Neuronal stem cell (in vitro differentiated cells): Measurements from ENCODE around the gene LMO2.

Experiments used
- DNase-seq: peaks from one replicate; pipeline ENCODE4 v3.0.0-alpha.2; 2013; ENCODE audit warnings: low spot score
- H2AFZ ChIP-seq: one replicate; pipeline ENCODE4 v1.6.1; 2013; ENCODE audit warnings: mild to moderate bottlenecking, low read length, inconsistent platforms
- H2AK5ac ChIP-seq: 2 replicates; pipeline ENCODE4 v1.6.1; 2013; ENCODE audit warnings: low read depth, mild to moderate bottlenecking, inconsistent platforms, low read length, moderate library complexity, mixed read lengths
- H2BK120ac ChIP-seq: 2 replicates; pipeline ENCODE4 v1.6.1; 2013; ENCODE audit warnings: low read depth, mild to moderate bottlenecking, inconsistent platforms, low read length, moderate library complexity, mixed read lengths
- H2BK12ac ChIP-seq: one replicate; pipeline ENCODE4 v1.6.1; 2013; ENCODE audit warnings: low read length, inconsistent platforms
- H2BK15ac ChIP-seq: 2 replicates; pipeline ENCODE4 v1.6.1; 2013; ENCODE audit warnings: mild to moderate bottlenecking, low read length, inconsistent platforms, mixed read lengths
- H2BK5ac ChIP-seq: one replicate; pipeline ENCODE4 v1.6.1; 2013; ENCODE audit warnings: inconsistent platforms, mild to moderate bottlenecking, low read length, moderate library complexity
- H3K14ac ChIP-seq: one replicate; pipeline ENCODE4 v1.6.1; 2013; ENCODE audit warnings: low read length, inconsistent platforms
- H3K18ac ChIP-seq: 2 replicates; pipeline ENCODE4 v1.6.1; 2013; ENCODE audit warnings: low read length, inconsistent platforms
- H3K23ac ChIP-seq: 2 replicates; pipeline ENCODE4 v1.6.1; 2013; ENCODE audit warnings: low read depth, mild to moderate bottlenecking, mixed read lengths, low read length, inconsistent platforms; ENCODE audit not compliant: poor library complexity
- H3K27ac ChIP-seq: replicated peaks from 3 replicates; pipeline ENCODE4 v1.5.1; 2013; ENCODE audit warnings: low read length, inconsistent platforms
- H3K27me3 ChIP-seq, 3 experiments: 2 replicates each; pipeline ENCODE4 v1.6.1; 2013; ENCODE audit warnings: low read length in 3 of 3, mild to moderate bottlenecking in 2 of 3, inconsistent platforms in 1 of 3, low read depth in 1 of 3, mixed read lengths in 1 of 3, moderate library complexity in 1 of 3; ENCODE audit not compliant: control insufficient read depth in 3 of 3, insufficient read depth in 3 of 3
- H3K36me3 ChIP-seq, 2 donors: replicated peaks in 1 of 2; 2 replicates each; pipeline ENCODE4 v1.6.1; 2013; ENCODE audit warnings: low read length in 2 of 2; ENCODE audit not compliant: control insufficient read depth in 2 of 2, insufficient read depth in 2 of 2
- H3K4ac ChIP-seq: 2 replicates; pipeline ENCODE4 v1.6.1; 2013; ENCODE audit warnings: inconsistent platforms, mild to moderate bottlenecking, low read length, moderate library complexity
- H3K4me1 ChIP-seq, 2 donors: 1 replicate in 1 of 2; 2 replicates in 1 of 2; pipeline ENCODE4 v1.6.1; 2013; ENCODE audit warnings: low read length in 2 of 2, low read depth in 1 of 2; ENCODE audit not compliant: control insufficient read depth in 2 of 2, insufficient read depth in 1 of 2
- H3K4me2 ChIP-seq: one replicate; pipeline ENCODE4 v1.6.1; 2013; ENCODE audit warnings: mild to moderate bottlenecking, low read length, inconsistent platforms; ENCODE audit not compliant: insufficient read depth, poor library complexity, severe bottlenecking
- H3K4me3 ChIP-seq, 2 donors: 2 replicates each; pipeline ENCODE4 v1.5.1; 2013; ENCODE audit warnings: low read length in 2 of 2, mild to moderate bottlenecking in 2 of 2, inconsistent platforms in 1 of 2, moderate library complexity in 1 of 2
- H3K79me1 ChIP-seq: one replicate; pipeline ENCODE4 v1.6.1; 2013; ENCODE audit warnings: low read depth, mild to moderate bottlenecking, inconsistent platforms, low read length, moderate library complexity
- H3K9ac ChIP-seq: one replicate; pipeline ENCODE4 v1.6.1; 2013; ENCODE audit warnings: mild to moderate bottlenecking, low read depth, low read length, inconsistent platforms; ENCODE audit not compliant: poor library complexity
- H3K9me3 ChIP-seq, 2 donors: replicated peaks in 1 of 2; 2 replicates each; pipeline versions ENCODE3 to v1.6.1; 2013; ENCODE audit warnings: low read length in 2 of 2, mild to moderate bottlenecking in 2 of 2, inconsistent platforms in 1 of 2, low read depth in 1 of 2, mixed read lengths in 1 of 2, moderate library complexity in 1 of 2; ENCODE audit not compliant: control insufficient read depth in 2 of 2, insufficient read depth in 1 of 2
- H4K8ac ChIP-seq: one replicate; pipeline ENCODE4 v1.6.1; 2013; ENCODE audit warnings: low read depth, mild to moderate bottlenecking, inconsistent platforms, low read length, moderate library complexity
- H4K91ac ChIP-seq: one replicate; pipeline ENCODE4 v1.6.1; 2013; ENCODE audit warnings: low read length, low read depth, mild to moderate bottlenecking, inconsistent platforms; ENCODE audit not compliant: poor library complexity
- WGBS, 2 donors: extraction: QIAGEN DNeasy Blood & Tissue Kit; methylation state at CpG; one replicate each; pipeline ENCODE4 v1.1.7; 2013; ENCODE audit warnings: missing lambda C conversion rate in 2 of 2, mixed read lengths in 1 of 2; ENCODE audit not compliant: insufficient read length in 2 of 2, insufficient replicate concordance in 1 of 2; ENCODE audit errors: extremely low coverage in 2 of 2; 5-methylcytosine and 5-hydroxymethylcytosine counted together

The LMO2 gene

DNA sequence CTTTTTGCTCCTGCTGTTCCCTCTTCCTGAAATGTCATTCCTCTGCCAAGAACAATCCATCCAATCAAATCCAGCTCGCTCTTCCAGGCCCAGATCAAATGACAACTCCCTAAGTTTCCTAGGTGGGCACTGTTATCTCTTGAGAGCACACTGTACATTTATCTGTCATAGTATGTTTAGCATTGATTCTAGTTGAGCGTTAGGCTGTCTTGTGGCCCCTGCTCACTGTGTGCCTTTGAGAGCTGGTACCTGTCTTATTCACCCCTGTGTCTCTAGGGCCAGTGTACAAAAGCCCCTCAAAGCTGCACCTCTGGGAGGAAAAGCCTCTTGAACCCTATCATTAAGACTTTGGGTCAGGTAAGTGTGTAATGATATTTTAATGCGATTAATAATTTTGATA lies 7.1 kb upstream of the LMO2 start:
- Histone ChIP-seq H4K8ac (no peak overlapping the region), H3K79me1 (no peaks in the 10 kb centered on the region), H3K27me3 (peaks cover 0 to 29% (median 0%) of the 10 kb centered on the region in 3 experiments), H3K18ac (no peak overlapping the region), H3K36me3 (no peaks in the 10 kb centered on the region), H4K91ac (no peak overlapping the region), H2AK5ac (no peak overlapping the region), H2BK12ac (no peak overlapping the region), H3K4me2 (no peak overlapping the region), H2BK120ac (no peak overlapping the region), H3K27ac (no peak overlapping the region), H3K23ac (no peak overlapping the region), H3K14ac (no peak overlapping the region), H2AFZ (no peak overlapping the region), H3K9me3 (no peaks in the 10 kb centered on the region), H3K4me1 (peaks cover 2% of the 10 kb centered on the region in 2 donors), H2BK5ac (no peak overlapping the region), H2BK15ac (no peak overlapping the region), H3K4me3 (no peak overlapping the region), H3K9ac (no peak overlapping the region), H3K4ac (no peak overlapping the region)
- no CpG with 5 or more reads among the region's 3 CpGs for WGBS, 2 donors
- DNase-seq, result no peak

DNA sequence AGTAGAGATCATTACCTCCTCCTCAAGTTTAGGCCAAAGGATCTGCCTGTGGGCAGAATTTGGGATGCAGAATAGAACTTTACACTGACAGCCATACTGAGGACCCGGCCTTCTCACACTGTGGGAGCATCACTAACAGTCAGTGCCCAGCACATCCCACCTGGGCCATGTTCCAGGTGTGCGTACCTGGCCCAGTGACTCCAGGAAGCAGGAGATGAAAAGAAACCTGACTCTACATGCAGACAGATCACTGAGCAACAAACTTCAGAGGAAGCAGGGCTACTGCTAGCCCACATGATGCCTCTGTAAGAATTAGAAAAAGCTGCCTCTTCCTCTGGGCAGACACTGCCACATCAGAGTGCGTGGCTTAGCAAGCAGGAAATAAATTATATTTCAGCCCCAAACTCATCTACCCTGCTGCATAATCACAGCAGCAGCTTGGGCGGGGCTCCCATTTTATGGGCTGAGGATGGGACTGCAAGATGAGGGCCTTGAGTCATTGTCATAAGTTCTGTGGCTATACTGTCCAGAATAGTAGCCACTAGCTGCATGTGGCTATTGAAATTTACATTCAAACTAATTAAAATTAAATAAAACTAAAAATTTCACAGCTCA lies 6.0 kb upstream of the LMO2 start:
- Histone ChIP-seq H2BK12ac (no peak overlapping the region), H3K9ac (no peak overlapping the region), H3K27ac (no peak overlapping the region), H3K4me3 (no peak overlapping the region), H4K8ac (no peak overlapping the region), H3K4me2 (no peak overlapping the region), H3K14ac (no peak overlapping the region), H3K4ac (no peak overlapping the region), H3K4me1 (peaks cover 2 to 4% of the 10 kb centered on the region in 2 donors), H3K79me1 (no peaks in the 10 kb centered on the region), H3K27me3 (peaks cover 0 to 29% (median 0%) of the 10 kb centered on the region in 3 experiments), H4K91ac (no peak overlapping the region), H3K18ac (no peak overlapping the region), H2AK5ac (no peak overlapping the region), H3K23ac (no peak overlapping the region), H2BK15ac (no peak overlapping the region), H3K36me3 (no peaks in the 10 kb centered on the region), H2BK120ac (no peak overlapping the region), H2BK5ac (no peak overlapping the region), H3K9me3 (no peaks in the 10 kb centered on the region), H2AFZ (no peak overlapping the region)
- no CpG with 5 or more reads among the region's 4 CpGs for WGBS, 2 donors
- no peak for DNase-seq

- H4K8ac ChIP-seq, result no peak overlapping the region
- peaks cover 0 to 28% (median 0%) of the 10 kb centered on the region in 3 experiments for H3K27me3 ChIP-seq
- no peaks in the 10 kb centered on the region for H3K9me3 ChIP-seq
- no peak overlapping the region for H4K91ac ChIP-seq
- no peak overlapping the region for H3K27ac ChIP-seq
- H3K9ac ChIP-seq, result no peak overlapping the region
- H3K4me1 ChIP-seq, result peaks cover 2 to 9% of the 10 kb centered on the region in 2 donors
- H3K4me2 ChIP-seq, result no peak overlapping the region
- no peak overlapping the region for H3K4ac ChIP-seq
- no peak overlapping the region for H2AK5ac ChIP-seq
- H2BK12ac ChIP-seq, result no peak overlapping the region
- H3K23ac ChIP-seq, result no peak overlapping the region
- no peaks in the 10 kb centered on the region for H3K36me3 ChIP-seq
- H3K18ac ChIP-seq, result no peak overlapping the region
- H3K79me1 ChIP-seq, result no peaks in the 10 kb centered on the region
- H3K4me3 ChIP-seq, result no peak overlapping the region
- no peak overlapping the region for H2AFZ ChIP-seq
- H2BK5ac ChIP-seq, result no peak overlapping the region
- H3K14ac ChIP-seq, result no peak overlapping the region
- no peak for DNase-seq
- WGBS, 2 donors, result no CpG with 5 or more reads among the region's 2 CpGs
- H2BK15ac ChIP-seq, result no peak overlapping the region
- no peak overlapping the region for H2BK120ac ChIP-seq
Measured at GRCh38 chr11:33896911-33897310, 5.0 kb upstream of the LMO2 start.

- H3K4me1 ChIP-seq, result peaks cover 6 to 15% of the 10 kb centered on the region in 2 donors
- no peak overlapping the region for H3K4me3 ChIP-seq
- H4K8ac ChIP-seq, result no peak overlapping the region
- H2BK15ac ChIP-seq, result no peak overlapping the region
- H2BK5ac ChIP-seq, result no peak overlapping the region
- DNase-seq, result no peak
- H3K4me2 ChIP-seq, result no peak overlapping the region
- no peak overlapping the region for H2AK5ac ChIP-seq
- no peak overlapping the region for H2AFZ ChIP-seq
- no peak overlapping the region for H3K27ac ChIP-seq
- no peaks in the 10 kb centered on the region for H3K36me3 ChIP-seq
- no peak overlapping the region for H2BK120ac ChIP-seq
- H4K91ac ChIP-seq, result no peak overlapping the region
- H3K79me1 ChIP-seq, result no peaks in the 10 kb centered on the region
- H3K27me3 ChIP-seq, result peaks cover 0 to 28% (median 0%) of the 10 kb centered on the region in 3 experiments
- no CpG with 5 or more reads among the region's 2 CpGs for WGBS, 2 donors
- no peak overlapping the region for H3K23ac ChIP-seq
- H3K9ac ChIP-seq, result no peak overlapping the region
- H3K18ac ChIP-seq, result no peak overlapping the region
- H3K14ac ChIP-seq, result no peak overlapping the region
- H3K9me3 ChIP-seq, result no peaks in the 10 kb centered on the region
- H3K4ac ChIP-seq, result no peak overlapping the region
- H2BK12ac ChIP-seq, result no peak overlapping the region
Measured at GRCh38 chr11:33895752-33896137, 3.9 kb upstream of the LMO2 start.
